GM20431 (cell line): ENCODE measurements around the gene PRSS21.

ENCODE experiments used
- in situ Hi-C: fragments of 300-500 bp; cut with MseI, MboI; formaldehyde crosslinking; loops from one replicate; pipeline ENCODE4 v1.15.0; 2020; ENCODE audit warnings: low sequenced_read_pairs; ENCODE audit not compliant: unreplicated experiment

Gene PRSS21, protein sequence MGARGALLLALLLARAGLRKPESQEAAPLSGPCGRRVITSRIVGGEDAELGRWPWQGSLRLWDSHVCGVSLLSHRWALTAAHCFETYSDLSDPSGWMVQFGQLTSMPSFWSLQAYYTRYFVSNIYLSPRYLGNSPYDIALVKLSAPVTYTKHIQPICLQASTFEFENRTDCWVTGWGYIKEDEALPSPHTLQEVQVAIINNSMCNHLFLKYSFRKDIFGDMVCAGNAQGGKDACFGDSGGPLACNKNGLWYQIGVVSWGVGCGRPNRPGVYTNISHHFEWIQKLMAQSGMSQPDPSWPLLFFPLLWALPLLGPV

DNA sequence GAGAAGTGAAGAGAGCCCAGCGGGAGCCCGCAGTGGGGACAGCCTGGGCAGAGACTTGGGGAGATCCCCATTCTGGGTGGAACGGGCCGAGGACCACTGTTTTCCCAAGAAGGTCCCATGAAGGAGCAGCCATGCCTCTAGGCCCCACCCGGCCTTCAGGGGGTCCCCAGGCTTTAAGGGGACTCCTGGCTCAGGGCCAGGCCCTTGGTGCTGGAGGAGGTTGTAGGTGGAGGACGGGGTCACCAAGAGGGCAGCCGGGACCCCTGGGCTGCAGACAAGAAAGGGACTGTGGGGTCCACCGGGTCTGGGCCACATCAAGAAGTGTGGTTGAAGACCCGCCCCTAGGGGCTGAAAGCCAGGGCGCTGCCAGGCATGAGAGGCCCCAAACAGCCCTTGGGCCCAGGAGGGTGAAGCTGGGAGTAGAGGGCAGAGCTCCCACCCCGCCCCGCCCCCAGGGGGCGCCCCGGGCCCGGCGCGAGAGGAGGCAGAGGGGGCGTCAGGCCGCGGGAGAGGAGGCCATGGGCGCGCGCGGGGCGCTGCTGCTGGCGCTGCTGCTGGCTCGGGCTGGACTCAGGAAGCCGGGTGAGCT, at the start of gene PRSS21:
TSS of gene PRSS21 (plus strand) at position 487 of the 589 bp plus-strand sequence. CDS start at position 519, 32 bp downstream.
- in situ Hi-C loops, result no loop called here

DNA sequence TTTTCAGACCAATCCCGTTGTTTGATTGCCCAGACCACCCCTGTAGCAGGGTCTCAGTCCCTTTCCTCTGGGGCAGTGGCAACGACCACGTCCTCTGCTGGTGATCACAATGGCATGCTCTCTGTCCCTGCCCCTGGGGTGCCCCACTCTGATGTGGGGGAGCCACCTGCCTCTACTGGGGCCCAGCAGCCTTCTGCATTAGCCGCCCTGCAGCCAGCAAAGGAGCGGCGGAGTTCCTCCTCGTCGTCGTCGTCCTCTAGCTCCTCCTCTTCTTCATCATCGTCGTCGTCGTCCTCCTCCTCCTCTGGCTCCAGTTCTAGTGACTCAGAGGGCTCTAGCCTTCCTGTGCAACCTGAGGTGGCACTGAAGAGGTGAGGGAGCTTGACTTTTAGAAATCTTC, 49.1 kb upstream of the PRSS21 start:
- in situ Hi-C loops, result no loop called here

DNA sequence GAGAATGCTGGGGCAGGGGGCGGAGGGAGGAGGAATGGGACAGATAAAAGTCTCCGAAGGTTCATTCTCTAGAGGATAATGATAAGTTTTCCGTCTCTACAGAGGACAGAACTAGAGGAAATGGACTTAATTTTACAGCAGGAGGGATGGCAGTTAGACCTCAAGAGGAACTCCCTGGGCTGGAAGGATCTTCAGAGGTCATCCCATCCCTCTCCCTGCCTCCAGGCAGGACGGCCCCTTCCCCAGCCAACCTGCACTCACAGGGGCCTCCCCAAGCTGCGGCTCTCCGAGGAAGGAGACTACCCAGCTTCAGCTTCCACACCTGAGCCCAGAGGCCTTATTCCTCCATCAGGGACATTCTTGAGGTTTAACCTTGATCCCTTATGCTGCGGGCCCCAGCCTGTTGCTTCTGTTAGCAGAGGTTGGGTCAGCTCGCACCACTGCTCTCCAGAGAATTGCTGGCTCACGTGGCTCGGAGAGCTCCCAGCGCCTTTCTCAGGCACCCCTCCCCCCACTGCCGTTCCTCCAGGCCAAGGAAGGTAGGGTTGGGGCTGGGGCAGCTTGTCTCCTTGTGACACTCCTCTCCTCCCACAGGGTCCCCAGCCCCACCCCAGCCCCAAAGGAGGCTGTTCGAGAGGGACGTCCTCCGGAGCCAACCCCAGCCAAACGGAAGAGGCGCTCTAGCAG, 48.5 kb upstream of the PRSS21 start:
- in situ Hi-C loops, result no loop called here

DNA sequence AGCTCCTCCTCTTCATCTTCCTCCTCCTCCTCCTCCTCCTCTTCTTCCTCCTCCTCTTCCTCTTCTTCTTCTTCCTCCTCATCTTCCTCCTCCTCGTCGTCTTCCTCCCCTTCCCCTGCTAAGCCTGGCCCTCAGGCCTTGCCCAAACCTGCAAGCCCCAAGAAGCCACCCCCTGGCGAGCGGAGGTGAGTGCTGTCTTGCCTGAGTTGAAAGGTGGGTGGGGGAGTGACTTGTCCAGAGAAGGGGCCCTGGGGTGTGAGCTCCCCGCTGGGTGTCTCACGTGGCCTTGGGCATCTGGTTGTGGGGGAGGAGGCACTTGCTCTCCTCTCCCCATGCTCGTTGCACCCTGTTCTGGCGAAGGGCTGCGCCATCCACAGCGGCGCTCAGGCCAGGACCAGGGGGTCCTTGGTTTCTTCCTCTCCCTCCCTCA, 47.9 kb upstream of the PRSS21 start:
- in situ Hi-C loops, result no loop called here

DNA sequence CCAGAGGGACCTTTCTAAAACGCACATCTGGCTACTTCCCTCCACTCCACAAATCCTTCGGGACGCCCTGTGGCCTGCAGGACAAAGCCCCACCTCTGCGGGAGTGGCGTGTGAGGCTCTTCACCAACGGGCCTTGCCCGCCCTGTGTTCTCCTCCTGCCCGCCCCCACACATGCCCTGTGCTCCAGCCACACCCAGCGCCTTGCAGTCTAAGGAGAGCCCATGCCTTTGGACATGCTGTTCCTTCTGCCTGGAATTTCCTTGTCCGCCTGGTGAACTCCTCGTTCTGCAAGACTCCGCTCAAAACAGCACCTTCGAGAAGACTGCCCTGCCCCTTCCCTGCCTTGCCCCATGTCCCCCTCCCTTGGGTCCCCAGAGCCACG, 47.4 kb upstream of the PRSS21 start:
- in situ Hi-C loops, result no loop called here

DNA sequence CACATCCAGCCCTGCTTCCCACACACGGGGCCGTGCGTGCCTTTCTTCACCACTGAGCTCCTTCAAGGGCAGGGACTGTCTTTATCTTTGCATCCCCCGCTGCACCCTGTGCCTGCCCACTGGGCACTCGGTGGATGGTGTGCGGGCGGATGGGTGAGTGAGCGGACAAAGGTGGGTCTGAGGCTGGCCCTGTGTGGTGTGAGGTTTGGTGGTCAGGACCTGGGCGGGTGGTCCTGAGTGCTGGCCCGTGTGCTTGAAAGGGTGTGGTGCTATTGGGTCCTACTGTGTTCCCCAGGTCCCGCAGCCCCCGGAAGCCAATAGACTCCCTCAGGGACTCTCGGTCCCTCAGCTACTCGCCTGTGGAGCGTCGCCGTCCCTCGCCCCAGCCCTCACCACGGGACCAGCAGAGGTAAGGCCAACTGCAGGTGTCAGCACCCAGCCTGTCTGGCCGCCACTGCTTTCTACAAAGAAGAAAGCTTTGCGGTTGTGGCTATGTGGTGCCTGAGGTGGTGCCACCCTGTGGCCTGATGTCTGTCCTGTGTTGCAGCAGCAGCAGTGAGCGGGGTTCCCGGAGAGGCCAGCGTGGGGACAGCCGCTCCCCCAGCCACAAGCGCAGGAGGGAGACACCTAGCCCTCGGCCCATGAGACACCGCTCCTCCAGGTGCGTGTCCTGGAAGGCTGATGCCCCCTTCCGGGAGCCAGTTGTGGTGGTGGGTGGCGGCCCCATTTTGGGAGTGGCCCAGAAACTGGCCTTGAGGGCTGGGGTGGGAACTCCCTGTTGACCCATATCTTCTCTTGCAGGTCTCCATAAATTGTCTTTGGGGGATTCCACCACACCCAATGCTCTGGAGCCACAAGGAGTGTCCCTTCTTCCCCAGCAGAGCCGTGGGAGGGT, 46.7 kb upstream of the PRSS21 start:
- in situ Hi-C loops, result no loop called here

DNA sequence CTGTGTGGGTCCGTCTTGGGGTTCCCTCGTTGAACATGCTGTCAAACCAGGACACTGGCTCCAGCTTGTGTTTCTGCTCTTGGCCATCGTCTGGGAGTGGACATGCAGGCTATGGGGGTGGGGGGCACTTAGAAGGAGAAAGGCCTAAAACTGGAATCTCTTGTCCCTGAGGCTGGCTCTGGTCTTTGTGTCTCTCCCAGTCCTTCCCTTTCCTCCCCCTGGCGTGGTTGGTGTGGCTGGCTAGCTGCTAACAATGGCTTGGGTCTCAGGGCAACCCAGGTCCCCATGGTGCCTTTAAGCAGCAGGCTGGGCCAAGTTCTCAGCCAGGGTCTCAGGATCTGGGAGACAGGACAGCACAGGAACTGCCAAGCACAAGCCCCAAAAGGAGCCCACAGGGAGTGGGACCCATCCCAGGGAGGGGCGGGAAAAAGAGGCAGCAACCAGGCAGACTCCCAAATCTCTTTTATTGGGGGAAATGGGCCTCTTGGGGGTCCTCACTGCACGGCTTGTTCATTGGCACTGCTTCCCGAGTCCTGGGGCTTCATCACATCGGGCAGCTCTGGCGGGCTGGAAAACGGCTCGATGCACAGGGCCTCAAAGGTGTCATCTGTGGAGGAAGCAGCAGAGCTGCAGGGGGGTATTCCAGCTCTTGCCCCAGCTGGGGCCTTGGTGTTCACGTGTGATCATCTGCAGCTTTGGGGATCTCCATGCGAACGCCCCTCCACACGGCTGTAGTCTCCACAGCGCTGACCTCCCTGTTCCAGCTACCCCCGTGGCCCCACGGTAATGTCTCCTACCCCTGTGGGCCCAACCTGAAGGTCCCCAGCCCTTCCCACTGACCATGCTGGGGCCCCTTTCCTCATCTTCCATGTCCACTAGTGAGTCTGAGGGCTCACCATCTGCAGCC, 45.3 kb upstream of the PRSS21 start:
- in situ Hi-C loops, result no loop called here

DNA sequence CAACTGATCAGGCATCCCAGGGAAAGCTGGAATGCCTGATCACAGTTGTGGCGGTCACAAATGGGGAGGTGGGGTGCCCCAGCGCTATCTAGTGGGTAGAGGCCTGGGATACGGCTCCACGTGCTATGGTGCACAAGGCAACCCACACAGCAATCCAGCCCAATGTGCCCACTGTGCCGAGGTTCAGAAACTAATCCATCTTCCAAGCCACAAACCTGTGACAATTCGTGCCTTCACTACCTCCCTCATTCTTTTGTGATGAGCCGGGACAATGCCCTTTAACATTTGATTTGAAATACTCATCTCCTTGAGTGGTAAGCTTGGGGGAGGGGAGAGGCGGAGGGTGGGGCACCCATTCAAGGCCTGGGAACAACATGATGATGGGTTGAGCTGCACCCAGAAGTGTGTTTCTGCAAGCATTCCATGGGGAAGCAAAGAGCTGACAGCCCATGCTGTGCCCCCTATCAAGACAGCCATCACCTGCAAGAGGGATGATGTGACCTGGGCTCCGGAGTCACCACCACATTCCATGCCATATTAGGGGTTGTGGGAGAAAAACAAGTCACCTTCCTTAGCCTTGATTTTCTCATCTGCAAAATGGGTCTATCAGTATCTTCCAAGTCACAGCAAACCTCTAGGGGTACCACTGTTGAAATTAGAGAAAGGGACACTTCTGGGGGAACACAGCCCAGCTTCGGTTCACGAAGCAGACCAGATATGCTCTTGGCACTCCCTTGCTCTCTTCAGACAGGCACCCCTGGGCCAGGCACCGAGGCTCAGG, 43.7 kb upstream of the PRSS21 start:
- in situ Hi-C loops, result no loop called here

DNA sequence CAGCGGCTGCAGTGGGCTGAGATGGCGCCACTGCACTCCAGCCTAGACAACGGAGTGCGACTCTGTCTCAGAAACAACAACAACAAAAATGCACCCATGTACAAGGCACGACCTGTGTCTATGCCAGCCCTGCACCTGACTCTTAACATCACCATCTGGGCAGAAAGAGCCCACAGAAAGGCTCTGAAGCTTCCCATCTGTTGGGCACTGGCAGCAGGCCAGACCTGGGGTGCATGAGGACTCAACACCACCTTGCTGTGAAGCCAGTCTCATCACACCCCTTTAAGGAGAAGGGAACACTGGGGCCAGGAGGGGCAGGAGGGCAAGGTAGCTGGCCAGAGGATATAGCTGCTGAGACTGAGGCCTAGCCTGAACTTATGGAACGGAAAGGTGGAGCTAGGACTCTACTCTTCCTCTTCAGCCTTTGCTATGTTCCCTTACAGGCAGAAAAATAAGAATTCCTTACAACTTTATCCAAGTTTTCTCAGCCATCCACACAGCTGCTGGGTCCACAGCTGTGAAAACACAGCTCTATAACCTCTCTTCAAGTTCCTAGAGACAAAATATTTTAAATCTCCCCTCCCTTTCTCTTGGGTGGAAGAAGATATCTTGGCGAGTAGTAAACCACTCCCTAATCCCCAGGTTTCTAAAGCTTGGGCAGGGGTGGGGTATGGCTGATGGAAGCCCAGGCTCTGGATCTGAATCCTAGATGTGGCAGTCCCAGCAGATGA, 42.7 kb upstream of the PRSS21 start:
- in situ Hi-C loops, result no loop called here

DNA sequence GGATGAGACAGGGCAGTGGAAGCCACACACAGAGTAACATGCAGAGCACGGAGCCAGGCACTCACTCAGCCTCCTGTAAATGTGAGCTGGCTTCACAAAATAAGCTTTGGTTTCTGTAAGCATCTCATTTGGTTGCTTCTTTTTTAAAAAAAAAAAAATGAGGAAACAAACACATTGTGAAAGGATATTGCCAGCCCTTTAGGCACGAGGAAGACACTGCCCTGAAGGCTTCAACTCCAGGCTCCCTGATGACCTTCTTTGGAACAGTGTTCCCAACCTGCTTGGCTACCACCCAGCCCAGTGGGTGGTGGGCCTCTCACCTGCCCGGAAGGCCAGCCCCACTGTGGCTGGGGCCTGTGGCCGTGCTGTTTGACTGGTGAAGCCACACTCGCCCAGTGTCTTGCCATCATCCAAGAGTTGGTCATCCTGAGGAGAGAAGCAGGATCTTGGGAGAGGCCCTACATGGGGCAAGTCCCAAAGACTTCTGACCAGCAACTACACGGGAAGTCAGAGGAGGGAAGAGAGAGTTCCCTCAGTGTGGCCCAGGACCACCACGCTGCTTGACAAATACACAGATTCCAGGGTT, 41.8 kb upstream of the PRSS21 start:
- in situ Hi-C loops, result no loop called here

DNA sequence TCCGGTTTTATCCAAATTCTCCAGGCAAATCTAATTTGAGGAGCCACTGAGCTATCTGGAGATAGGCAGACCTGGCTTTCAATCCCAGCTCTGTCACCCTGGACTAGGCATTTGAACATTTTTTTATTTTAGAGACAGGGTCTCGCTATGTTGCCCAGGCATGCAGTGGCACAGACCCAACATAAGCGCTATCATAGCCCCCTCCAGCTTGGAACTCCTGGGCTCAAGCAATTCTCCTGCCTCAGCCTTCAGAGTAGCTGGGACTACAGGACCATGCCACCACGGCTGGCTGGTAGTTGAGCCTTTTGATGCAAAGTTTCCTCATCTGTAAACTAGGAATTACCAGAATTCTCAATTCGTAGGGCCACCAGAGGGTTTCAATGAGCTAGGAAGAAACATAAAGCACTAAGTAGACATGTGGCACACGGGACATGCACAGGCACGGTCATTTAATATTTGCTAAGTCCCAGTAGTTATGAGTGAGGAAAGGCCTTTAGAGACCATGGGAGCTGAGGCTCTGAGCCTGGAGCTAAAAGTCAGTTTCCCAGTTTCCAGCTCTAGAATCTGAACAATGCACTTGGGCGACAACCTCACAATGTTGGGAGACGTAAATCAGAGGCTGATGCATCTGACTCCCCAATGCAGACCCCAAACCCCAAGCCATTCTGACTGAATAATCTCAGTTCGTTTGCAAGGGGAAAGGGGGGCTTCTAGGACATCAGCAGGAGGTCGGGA, 41.1 kb upstream of the PRSS21 start:
- in situ Hi-C loops, result no loop called here

DNA sequence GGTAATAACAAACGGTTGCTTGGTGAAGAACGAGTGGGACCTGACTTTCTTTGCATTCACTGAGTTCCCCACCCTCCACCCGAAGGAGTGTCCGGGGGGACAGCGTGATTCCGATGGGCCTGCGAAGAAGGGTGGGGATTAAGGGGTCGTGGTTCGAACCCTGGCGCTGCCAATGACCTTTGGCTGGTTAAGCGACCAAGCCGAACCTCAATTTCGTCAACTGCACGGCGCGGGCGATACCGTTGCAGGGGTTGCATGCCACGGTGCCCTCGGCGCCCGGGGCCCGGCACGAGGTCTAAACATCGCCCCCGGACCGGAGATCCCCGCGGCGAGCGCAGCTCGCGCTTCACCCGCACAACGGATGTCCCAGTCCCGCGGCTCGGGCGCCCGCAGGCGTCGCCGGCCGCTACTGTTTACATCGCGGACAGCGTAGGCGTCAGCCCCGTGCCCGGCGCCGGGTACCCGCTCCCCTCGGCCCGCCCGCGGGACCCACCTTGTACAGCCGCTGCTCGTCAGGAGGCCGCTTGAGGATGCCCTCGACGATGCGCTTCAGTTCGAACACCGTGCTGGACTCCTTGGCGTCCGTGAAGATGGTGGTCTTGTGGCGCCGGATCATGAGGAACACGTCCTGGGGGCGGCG, 40.4 kb upstream of the PRSS21 start:
- in situ Hi-C loops, result no loop called here

DNA sequence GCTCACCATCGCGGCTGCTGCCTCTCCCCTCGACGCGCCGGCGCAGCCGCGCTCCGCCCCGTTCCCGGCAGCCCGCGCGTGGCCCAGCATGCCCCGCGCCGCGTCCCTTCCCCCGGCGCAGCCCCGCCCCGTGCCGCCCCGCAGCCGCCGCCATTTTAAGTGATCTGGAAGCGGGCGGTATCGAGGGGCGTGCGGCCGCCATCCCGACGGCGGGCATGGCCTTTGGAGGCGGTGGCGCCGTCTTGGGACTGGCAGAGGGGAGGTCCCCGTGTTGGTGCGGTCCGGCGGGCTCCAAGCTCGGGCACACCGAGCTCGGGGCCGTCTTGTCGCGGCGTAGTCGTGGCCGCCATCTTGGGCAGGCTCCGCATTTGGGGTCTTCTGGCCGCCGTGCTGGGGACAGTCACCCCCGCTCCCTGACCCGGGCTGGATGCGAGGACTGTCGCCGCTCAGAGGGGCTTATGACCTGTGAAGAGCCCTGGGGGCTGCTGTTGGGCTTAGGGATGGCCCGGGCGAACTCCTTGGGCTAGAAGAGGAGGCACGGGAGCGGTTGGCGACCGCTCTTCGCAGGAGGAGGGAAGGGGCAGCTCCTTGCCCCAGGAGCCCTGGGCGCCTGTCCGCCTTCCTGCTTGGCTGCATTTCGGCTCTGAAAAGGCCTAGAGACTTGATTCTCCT, 39.7 kb upstream of the PRSS21 start, which contains the start of gene ELOB:
TSS of gene ELOB (minus strand) at position 50 of the 672 bp plus-strand sequence. CDS start at position 9, 41 bp downstream.
- in situ Hi-C loops, result no loop called here

DNA sequence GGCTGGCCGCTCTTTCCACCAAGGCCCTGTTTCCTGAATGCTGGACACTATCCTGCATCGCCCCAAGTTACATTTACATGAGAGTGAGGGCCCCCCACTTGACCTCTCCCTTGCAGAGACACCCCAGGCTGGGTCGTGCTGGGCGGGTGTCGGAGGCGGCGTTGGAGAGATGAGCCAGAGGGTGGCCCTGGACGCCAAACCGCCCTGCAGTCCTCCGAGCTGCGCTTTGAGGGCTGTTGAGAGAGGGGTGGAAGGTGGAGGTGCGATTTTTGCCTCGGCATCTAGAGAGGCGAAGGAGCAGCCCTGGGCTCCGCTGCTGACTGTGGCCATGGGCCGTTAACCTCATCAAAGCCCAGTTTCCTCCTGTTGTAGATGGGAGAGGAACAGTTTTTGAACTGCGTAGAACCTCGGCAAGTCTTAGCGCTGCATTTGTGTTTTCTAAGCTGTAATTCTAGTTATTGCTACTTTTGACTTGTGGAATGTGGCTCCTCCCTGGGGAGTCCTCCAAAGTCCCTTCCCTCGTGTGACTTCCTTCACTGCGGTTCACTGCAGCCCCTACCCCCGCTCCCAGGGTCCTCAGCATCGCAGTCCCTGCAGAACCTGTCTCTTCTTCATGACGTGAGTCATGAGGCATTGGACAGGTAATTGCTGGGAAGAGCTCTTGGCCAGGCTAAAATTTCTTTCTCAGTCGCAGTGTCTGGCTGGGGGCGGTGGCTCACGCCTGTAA, 39.0 kb upstream of the PRSS21 start:
- in situ Hi-C loops, result no loop called here

DNA sequence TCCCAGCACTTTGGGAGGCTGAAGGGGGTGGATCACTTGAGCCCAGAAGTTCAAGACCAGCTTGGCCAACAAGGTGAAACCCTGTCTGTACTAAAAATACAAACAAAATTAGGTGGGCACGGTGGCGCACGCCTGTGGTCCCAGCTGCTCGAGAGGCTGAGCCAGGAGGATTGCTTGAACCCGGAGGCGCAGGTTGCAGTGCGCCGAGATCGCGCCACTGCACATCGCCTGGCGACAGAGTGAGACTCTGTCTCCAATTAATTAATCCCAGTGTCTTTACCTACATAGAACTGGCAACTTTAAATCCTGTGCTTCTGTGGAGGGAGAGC, 38.4 kb upstream of the PRSS21 start:
- in situ Hi-C loops, result no loop called here
